IMR-90 (cell line): ENCODE results near the gene RCL1. TPM values are rescaled to one million over a fixed set of nuclear protein-coding genes. Genes with fewer than 3 reads are reported as not detected.
"Not testable (repeated sequence)": the region's sequence is repeated elsewhere in the genome, so short reads cannot be mapped to it uniquely, and the experiment has no call there.

Source experiments
- ATAC-seq: fragments of 200-7000 bp; cut with Tn5 transposase; 2 replicates; pipeline ENCODE4 v1.9.1; 2020; ENCODE audit warnings: low read depth, mild to moderate bottlenecking, moderate library complexity
- BruUV-seq: library from RNA; stranded (reverse); fragments of 400-500 nt; replicated peaks from 2 replicates; lab custom pipeline; 2021; lab: Mats Ljungman, UMichigan
- CTCF ChIA-PET: fragments of 300-600 bp; formaldehyde crosslinking; extraction: SDS; loops from one replicate; lab custom pipeline; 2021; ENCODE audit warnings: antibody characterized with exemption; lab: Yijun Ruan, JAX
- POLR2A ChIA-PET: fragments of 300-600 bp; sonication (Branson Sonifier 250); formaldehyde crosslinking; loops from one replicate; lab custom pipeline; 2022; ENCODE audit warnings: antibody characterized with exemption; ENCODE audit not compliant: unreplicated experiment; lab: Charles Lee
- DNase-seq: peaks from one replicate; pipeline ENCODE4 v3.0.0; 2013
- H2AFZ ChIP-seq: replicated peaks from 2 replicates; pipeline ENCODE3; 2013; ENCODE audit warnings: low read length, mild to moderate bottlenecking; ENCODE audit not compliant: poor library complexity
- H2AK5ac ChIP-seq: 2 replicates; pipeline ENCODE4 v1.6.1; 2013; ENCODE audit warnings: low read depth, low read length, inconsistent platforms
- H2AK9ac ChIP-seq: replicated peaks from 2 replicates; pipeline ENCODE3; 2013; ENCODE audit warnings: mild to moderate bottlenecking, low read depth, low read length, moderate library complexity; ENCODE audit not compliant: poor library complexity
- H2BK120ac ChIP-seq: 2 replicates; pipeline ENCODE4 v1.6.1; 2013; ENCODE audit warnings: low read depth, low read length, inconsistent platforms
- H2BK15ac ChIP-seq: 3 replicates; pipeline ENCODE4 v1.6.1; 2013; ENCODE audit warnings: low read depth, low read length, inconsistent platforms
- H2BK20ac ChIP-seq: 2 replicates; pipeline ENCODE4 v1.6.1; 2013; ENCODE audit warnings: low read depth, mild to moderate bottlenecking, inconsistent platforms, low read length, moderate library complexity
- H2BK5ac ChIP-seq: 2 replicates; pipeline ENCODE4 v1.6.1; 2013; ENCODE audit warnings: mild to moderate bottlenecking, low read depth, low read length, inconsistent platforms; ENCODE audit not compliant: poor library complexity, severe bottlenecking
- H3K14ac ChIP-seq: replicated peaks from 2 replicates; pipeline ENCODE4 v1.6.1; 2013; ENCODE audit warnings: low read depth, low read length, inconsistent platforms
- H3K18ac ChIP-seq: 2 replicates; pipeline ENCODE4 v1.6.1; 2013; ENCODE audit warnings: low read depth, low read length, control low read depth
- H3K23ac ChIP-seq: 2 replicates; pipeline ENCODE4 v1.6.1; 2013; ENCODE audit warnings: low read depth, low read length, inconsistent platforms
- H3K27ac ChIP-seq: 2 replicates; pipeline ENCODE4 v1.5.1; 2013; ENCODE audit warnings: mild to moderate bottlenecking, control low read depth, low read length; ENCODE audit not compliant: insufficient read depth
- H3K27me3 ChIP-seq: 2 replicates; pipeline ENCODE4 v1.6.1; 2013; ENCODE audit warnings: low read length; ENCODE audit not compliant: control insufficient read depth, insufficient read depth
- H3K36me3 ChIP-seq: 2 replicates; pipeline ENCODE4 v1.6.1; 2013; ENCODE audit warnings: low read length, mixed read lengths; ENCODE audit not compliant: control insufficient read depth, insufficient read depth
- H3K4ac ChIP-seq: 2 replicates; pipeline ENCODE4 v1.6.1; 2013; ENCODE audit warnings: low read depth, low read length, inconsistent platforms
- H3K4me1 ChIP-seq: 2 replicates; pipeline ENCODE4 v1.6.1; 2013; ENCODE audit warnings: low read length, mixed read lengths; ENCODE audit not compliant: control insufficient read depth, insufficient read depth
- H3K4me2 ChIP-seq: 2 replicates; pipeline ENCODE4 v1.6.1; 2013; ENCODE audit warnings: low read depth, mild to moderate bottlenecking, control low read depth, low read length, moderate library complexity
- H3K4me3 ChIP-seq: 2 replicates; pipeline ENCODE4 v1.5.1; 2013; ENCODE audit warnings: low read depth, mild to moderate bottlenecking, control low read depth, low read length, moderate library complexity; ENCODE audit not compliant: insufficient read depth
- H3K56ac ChIP-seq: 2 replicates; pipeline ENCODE4 v1.6.1; 2013; ENCODE audit warnings: low read length, inconsistent platforms; ENCODE audit not compliant: insufficient read depth; ENCODE audit errors: extremely low read depth
- H3K79me1 ChIP-seq, 2 experiments: 2 replicates each; pipeline ENCODE4 v1.6.1; 2013; ENCODE audit warnings: low read length in 2 of 2, inconsistent platforms in 1 of 2, low read depth in 1 of 2
- H3K9ac ChIP-seq: 2 replicates; pipeline ENCODE4 v1.6.1; 2013; ENCODE audit warnings: low read depth, low read length, control low read depth
- H3K9me1 ChIP-seq: 2 replicates; pipeline ENCODE4 v1.6.1; 2013; ENCODE audit warnings: low read length, inconsistent platforms; ENCODE audit not compliant: insufficient read depth
- H3K9me3 ChIP-seq: 2 replicates; pipeline ENCODE4 v1.6.1; 2013; ENCODE audit warnings: low read length; ENCODE audit not compliant: control insufficient read depth, insufficient read depth
- H4K20me1 ChIP-seq: 2 replicates; pipeline ENCODE4 v1.6.1; 2013; ENCODE audit warnings: low read length, inconsistent platforms; ENCODE audit not compliant: insufficient read depth
- H4K5ac ChIP-seq: 2 replicates; pipeline ENCODE4 v1.6.1; 2013; ENCODE audit warnings: mild to moderate bottlenecking, low read depth, low read length, control low read depth
- H4K8ac ChIP-seq, 2 experiments: 2 replicates each; pipeline ENCODE4 v1.6.1; 2013; ENCODE audit warnings: low read depth in 2 of 2, low read length in 2 of 2, control low read depth in 1 of 2, inconsistent platforms in 1 of 2
- H4K91ac ChIP-seq: 2 replicates; pipeline ENCODE4 v1.6.1; 2013; ENCODE audit warnings: low read depth, low read length, inconsistent platforms; ENCODE audit not compliant: insufficient read depth
- BHLHE40 ChIP-seq: fragments of 150-350 bp; IDR thresholded peaks from 2 replicates; pipeline ENCODE4 v1.6.1; 2016; ENCODE audit warnings: mild to moderate bottlenecking, low read depth, low read length
- CEBPB ChIP-seq: IDR thresholded peaks from 2 replicates; pipeline ENCODE4 v1.6.1; 2012; ENCODE audit warnings: low read depth, low read length, improper control_type of control experiment
- FOS ChIP-seq: fragments of 150-350 bp; IDR thresholded peaks from 2 replicates; pipeline ENCODE4 v1.6.1; 2016; ENCODE audit warnings: low read depth, low read length
- MAFK ChIP-seq: IDR thresholded peaks from 2 replicates; pipeline ENCODE4 v1.6.1; 2012; ENCODE audit warnings: low read depth, low read length, improper control_type of control experiment
- RAD21 ChIP-seq: IDR thresholded peaks from 2 replicates; pipeline ENCODE4 v1.6.1; 2012; ENCODE audit warnings: low read length, improper control_type of control experiment
- RFX5 ChIP-seq: IDR thresholded peaks from 2 replicates; pipeline ENCODE4 v1.8.0; 2012; ENCODE audit warnings: low read depth, mild to moderate bottlenecking, low read length, moderate library complexity
- WGBS, 2 experiments: methylation state at CpG; one replicate each; pipeline versions ENCODE4 v1.1.5 to v1.1.7; 2013; ENCODE audit warnings: missing lambda C conversion rate in 2 of 2; ENCODE audit not compliant: insufficient read length in 1 of 2; ENCODE audit errors: extremely low coverage in 2 of 2; 5-methylcytosine and 5-hydroxymethylcytosine counted together
- dilution Hi-C: fragments of 300-500 bp; cut with HindIII; formaldehyde crosslinking; loops from one replicate; pipeline ENCODE4 v1.14.3; 2018; ENCODE audit warnings: low sequenced_read_pairs; ENCODE audit not compliant: unreplicated experiment
- in situ Hi-C: fragments of 300-500 bp; cut with MboI; formaldehyde crosslinking; loops from 3 replicates; pipeline ENCODE4 v1.14.3; 2019; ENCODE audit warnings: low sequenced_read_pairs, inconsistent platforms, mixed read lengths
- intact Hi-C: fragments of 100-400 bp; cut with micrococcal nuclease; formaldehyde crosslinking; loops from 2 replicates; pipeline ENCODE4 v1.10.0; 2022
- polyA plus RNA-seq, 3 experiments: library from polyadenylated mRNA; depleted of rRNA; stranded (reverse); fragments of >200 nt; gene quantifications; 2 replicates each; pipeline ENCODE4 v1.2.3, GENCODE V29; 2012; ENCODE audit warnings: low replicate concordance in 1 of 3
- total RNA-seq: library from RNA; depleted of rRNA; stranded (reverse); fragments of >200 nt; gene quantifications from 2 replicates; pipeline ENCODE4 v1.2.3, GENCODE V29; 2012

Gene RCL1
- total and polyA plus RNA-seq, 2 of the 4 experiments (the other 2 are of a cell fraction): 12.3 to 13.8 TPM

DNA sequence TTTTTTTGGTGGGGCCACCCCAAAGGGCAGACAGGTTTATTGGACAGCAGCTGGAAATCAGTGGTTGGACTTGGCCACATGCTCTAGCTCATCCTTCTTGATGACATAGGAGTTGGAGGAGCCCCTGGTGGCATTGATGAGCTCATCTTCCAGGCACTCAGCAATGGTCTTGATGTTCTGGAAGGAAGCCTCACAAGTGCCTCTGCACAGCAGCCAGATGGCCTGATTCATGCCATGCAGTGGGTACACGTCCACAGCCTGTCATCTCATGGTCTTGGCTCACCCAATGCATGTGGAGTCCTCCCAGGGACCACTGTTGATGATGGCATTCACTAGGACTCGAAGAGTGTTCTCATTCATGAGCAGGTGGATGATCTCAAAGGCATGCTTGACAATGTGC is 11.3 kb upstream of the RCL1 start:
- in situ Hi-C loops: no loop called here
- no TSS peak for BruUV-seq
- Histone ChIP-seq H4K20me1 (no peaks in the 10 kb centered on the region), H2BK20ac (no peak overlapping the region), H3K79me1 (no peaks in the 10 kb centered on the region), H3K4ac (no peak overlapping the region), H3K36me3 (no peaks in the 10 kb centered on the region), H4K8ac (no peak overlapping the region), H3K9me1 (no peaks in the 10 kb centered on the region), H2BK5ac (no peak overlapping the region), H3K4me1 (no peaks in the 10 kb centered on the region), H4K91ac (no peak overlapping the region), H3K27ac (no peak overlapping the region), H3K56ac (no peak overlapping the region), H3K27me3 (peaks cover 6% of the 10 kb centered on the region; the same call in 1 of the 2 replicates), H2AK9ac (no peak overlapping the region), H2BK15ac (no peak overlapping the region), H3K18ac (no peak overlapping the region), H3K4me2 (no peak overlapping the region), H3K4me3 (no peak overlapping the region), H3K14ac (no peak overlapping the region), H4K5ac (no peak overlapping the region), H2BK120ac (no peak overlapping the region), H2AK5ac (no peak overlapping the region), H3K9ac (no peak overlapping the region), H2AFZ (no peak overlapping the region), H3K9me3 (no peaks in the 10 kb centered on the region), H3K23ac (no peak overlapping the region)
- intact Hi-C loops: no loop called here
- no peak for DNase-seq
- POLR2A ChIA-PET: no interaction called here
- CTCF ChIA-PET: interaction anchor here (1.0 kb wide), 1 partner anchor 22 kb away, joined by 3 read pairs; no protein-coding TSS in a partner anchor
- TF ChIP-seq FOS: no peak
- TF ChIP-seq BHLHE40: no peak
- no peak for TF ChIP-seq RFX5
- TF ChIP-seq RAD21: no peak
- TF ChIP-seq MAFK: no peak
- no peak for TF ChIP-seq CEBPB
- no peak for ATAC-seq
- dilution Hi-C loops: no loop called here
- WGBS, 2 experiments: 0% methylated on average over 1 of the region's 2 CpGs; no CpG with 5 or more reads in 1 of the 2 experiments

DNA sequence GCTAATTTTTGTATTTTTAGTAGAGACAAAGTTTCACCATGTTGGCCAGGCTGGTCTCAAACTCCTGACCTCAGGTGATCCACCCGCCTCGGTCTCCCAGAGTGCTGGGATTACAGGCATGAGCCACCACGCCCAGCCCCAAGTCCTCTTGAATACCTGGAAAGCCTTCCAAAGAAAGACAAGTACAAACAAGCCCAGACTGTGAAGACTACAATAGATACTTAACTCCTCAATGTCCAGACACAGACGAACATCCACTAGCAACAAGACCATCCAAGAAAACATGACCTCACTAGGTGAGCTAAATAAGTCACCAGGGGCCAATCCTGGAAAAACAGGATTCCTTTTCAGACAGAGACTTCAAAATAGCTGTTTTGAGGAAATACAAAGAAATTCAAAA is 9.6 kb upstream of the RCL1 start:
- H2BK120ac ChIP-seq, H3K4me1 ChIP-seq, H3K56ac ChIP-seq, H3K27ac ChIP-seq, H2BK5ac ChIP-seq, dilution Hi-C loops, H3K9ac ChIP-seq, H3K4me2 ChIP-seq, H4K91ac ChIP-seq, ATAC-seq, H3K9me3 ChIP-seq, H4K8ac ChIP-seq, intact Hi-C loops, H3K36me3 ChIP-seq, H2AK5ac ChIP-seq, H3K9me1 ChIP-seq, H3K14ac ChIP-seq, H3K23ac ChIP-seq, H3K79me1 ChIP-seq, H4K5ac ChIP-seq, H2BK15ac ChIP-seq, H3K18ac ChIP-seq, in situ Hi-C loops, DNase-seq, H3K4ac ChIP-seq, H3K4me3 ChIP-seq, H2AK9ac ChIP-seq, H4K20me1 ChIP-seq, H2AFZ ChIP-seq, H2BK20ac ChIP-seq, POLR2A ChIA-PET, H3K27me3 ChIP-seq, BruUV-seq: not testable (repeated sequence)
- CTCF ChIA-PET: interaction anchor here (0.6 kb wide), 1 partner anchor 202 kb away, joined by 4 read pairs; no protein-coding TSS in a partner anchor
- no CpG with 5 or more reads among the region's 4 CpGs for WGBS, 2 experiments
